ENCODE data around the gene GNA15.

GNA15 gene

DNA sequence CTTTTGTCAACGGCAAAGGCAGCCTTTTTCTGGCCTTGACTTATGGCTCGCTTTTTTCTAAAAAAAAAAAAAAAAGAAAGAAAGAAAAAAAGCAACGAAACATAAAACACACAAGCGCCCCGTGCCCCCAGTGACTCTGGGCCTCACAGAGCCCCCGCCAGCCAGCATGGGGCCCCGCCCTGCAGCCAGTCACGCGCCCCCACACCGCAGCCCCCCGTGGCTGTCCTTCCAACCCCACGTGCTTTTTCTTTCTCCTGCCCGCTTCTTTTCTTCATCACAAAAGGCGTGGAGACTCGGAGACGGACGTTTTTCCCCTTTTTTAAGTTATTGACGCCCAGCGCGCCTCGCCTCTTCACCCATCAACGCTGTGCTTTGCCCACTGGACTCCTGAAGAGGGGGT lies 14.4 kb upstream of the GNA15 start:
- DNase-seq (ENCODE audit: low spot score) = no peak

DNA sequence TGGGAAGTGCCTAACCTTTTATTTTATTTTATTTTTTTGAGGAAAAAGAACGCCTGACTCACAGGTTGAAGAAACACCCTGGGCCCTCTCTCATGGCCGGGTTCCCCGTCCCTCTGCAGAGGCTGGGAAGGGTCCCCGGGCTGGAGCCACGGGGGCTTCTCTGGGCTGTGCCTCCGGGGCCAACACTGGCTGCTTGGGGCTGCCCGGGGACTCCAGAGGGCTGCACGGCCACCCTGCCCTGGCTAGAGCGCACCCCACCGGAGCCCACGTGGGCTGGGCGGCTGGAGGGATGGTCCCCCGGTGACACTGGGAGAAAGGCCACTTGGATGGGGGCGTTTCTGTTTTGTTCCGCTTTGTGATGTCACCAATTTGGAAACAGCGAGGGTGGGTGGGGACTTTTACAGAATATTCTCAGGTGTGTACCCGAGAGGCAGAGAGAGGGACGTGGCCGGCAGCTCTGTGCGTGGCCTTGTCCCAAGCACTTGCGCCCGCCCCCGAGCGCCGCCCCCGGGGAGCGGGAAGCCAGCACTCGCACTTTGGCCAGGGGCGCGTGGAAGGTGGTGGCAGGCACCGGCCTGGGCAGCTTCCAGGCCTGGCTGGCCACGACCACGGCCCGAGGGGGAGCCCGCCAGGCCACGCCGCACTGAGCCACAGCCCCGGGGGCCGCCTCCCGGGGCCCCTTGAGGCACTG lies 13.9 kb upstream of the GNA15 start:
- DNase-seq (ENCODE audit: low spot score) = no peak

DNA sequence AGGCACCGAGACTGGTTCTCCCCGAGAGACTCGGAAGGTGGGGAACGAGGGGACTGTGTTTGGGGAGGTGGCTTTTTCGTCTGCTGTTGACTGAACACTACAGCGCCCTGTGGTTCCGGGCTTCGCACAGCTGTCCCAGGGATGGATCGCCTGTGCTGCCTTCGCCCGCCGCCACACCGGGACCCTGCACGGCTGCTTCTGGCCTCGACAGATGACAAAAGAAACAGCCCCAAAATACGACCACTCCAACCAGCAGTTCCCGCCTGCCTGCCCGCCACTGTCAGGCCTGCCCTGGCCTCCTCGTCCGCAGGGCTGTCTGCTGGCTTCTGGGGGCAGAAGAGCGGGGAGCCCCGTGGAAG lies 13.3 kb upstream of the GNA15 start:
- DNase-seq (ENCODE audit: low spot score) = no peak

DNA sequence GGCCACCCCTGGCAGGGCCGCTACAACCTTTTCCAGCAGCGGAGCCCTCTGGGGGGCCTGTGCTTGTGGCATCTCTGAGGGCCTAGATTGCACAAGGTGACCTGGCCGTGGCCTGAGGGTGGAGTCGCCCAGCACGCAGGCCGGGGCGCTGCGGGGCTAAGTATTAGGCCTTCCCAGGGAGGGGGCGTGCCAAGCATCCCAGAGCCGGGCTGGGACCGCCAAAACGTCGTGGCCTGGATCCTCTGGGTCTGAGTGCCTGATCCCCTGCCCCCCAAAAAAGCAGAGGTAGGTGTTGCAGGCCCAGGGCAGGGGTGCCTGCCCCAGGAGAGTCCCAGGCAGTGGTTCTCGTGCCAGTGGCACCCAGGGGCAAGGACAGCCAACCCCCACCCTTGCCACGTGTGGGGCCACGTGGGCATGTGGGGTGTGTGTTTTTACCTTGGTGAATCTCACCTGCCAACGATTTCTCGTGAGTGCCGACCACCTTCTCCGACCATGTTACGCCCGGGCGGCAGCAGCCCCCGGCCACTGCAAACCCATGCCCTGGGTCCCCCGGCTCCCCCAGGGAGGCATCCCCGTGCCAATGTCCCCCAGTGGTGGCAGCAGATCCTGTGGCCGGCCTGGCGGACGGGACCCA lies 12.6 kb upstream of the GNA15 start:
- DNase-seq (ENCODE audit: low spot score) = no peak

DNA sequence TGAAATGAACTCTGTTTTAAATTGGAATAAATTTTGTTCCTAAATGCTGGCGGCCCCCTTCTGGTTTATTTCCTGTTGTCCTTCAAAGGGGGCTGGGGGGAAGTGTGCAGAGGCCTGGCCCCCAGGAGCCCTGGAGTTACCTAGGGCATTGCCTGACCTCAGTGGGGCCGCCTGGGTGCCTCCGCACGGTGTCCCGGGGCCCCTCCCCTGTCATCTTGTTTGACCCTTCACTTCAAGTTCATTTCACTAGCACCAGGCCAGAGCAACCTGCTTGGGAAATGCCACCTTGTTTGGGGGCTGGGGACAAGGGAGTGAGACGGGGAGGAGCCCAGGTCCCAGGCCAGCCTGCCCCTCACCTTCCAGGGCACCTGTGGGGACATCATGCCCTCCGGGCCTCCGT lies 11.9 kb upstream of the GNA15 start:
- DNase-seq (ENCODE audit: low spot score) = no peak

DNA sequence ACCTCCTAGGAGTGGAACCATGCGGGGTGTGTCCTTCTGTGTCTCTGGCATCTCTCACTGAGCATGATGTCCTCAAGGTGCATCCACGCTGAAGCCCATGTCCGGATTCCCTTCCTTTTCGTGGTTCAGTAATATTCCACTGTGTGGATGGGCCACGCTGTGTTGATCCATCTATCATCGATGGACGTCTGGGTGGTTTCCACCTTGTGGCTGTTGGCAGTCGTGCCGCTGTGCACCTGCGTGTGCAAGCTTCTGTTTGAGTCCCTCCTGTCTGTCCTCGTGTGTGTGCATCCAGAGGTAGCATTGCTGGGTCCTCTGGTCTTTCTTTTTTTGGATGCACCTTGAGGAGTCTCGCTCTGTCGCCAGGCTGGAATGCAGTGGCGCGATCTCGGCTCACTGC lies 11.2 kb upstream of the GNA15 start:
- DNase-seq (ENCODE audit: low spot score) = no peak

DNA sequence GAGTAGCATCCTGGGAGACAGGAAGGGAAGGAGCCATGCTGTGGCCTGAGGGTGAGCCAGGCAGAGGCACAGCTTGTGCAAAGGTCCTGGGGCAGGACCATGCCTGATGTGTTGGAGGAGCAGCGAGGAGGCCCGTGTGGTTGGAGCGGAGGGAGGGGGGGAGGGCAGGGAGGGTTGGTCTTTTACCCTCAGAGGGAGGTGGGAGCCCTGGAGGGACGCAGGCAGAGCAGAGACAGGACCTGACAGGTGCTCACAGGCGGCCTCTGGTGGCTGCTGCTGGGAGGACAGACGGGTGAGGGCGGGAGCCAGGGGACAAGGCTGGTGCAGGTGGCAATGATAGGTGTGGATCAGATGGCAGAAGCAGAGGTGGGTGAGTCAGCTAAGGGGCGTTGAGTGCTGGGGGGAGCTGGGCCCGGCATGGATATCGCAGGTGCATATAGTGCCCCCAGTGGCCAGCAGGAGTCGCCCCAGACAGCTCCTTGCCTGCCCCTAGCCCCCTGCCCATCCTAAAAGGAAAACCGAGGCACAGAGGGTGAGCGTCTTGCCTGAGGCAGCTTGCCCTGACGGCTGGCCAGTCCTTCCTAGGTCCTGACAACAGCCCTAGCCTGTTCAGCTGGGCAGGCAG lies 9.8 kb upstream of the GNA15 start:
- peak; percentile 90 for DNase-seq (ENCODE audit: low spot score)

DNA sequence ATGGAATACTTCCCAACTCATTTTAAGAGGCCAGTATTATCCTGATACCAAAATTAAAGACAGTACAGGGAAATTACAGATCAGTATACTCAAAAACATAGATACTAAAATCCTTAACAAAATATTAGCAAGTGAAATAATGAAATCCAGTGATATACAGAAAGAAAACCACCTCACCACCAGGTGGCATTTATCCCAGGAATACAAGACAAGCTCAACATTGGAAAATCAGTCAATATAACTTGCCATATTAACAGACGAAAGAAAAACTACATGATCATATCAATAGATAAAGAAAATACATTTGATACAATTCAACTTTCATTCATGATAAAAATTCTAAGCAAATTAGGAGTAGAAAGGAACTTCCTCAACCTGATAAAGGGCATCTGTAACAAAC lies 6.7 kb upstream of the GNA15 start:
- DNase-seq (ENCODE audit: low spot score) = no peak

DNA sequence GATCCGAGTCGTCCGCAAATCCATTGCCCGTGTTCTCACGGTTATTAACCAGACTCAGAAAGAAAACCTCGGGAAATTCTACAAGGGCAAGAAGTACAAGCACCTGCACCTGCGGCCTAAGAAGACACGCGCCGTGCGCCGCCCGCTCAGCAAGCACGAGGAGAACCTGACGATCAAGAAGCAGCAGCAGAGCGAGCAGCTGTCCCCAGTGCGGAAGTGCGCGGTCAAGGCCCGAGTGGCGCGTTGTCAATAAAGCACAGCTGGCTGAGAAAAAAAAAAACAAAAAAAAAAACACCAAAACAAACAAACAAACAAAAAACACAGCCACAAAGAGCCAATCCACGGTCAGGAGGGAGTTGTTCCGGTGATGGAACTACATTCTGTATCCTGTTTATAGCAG lies 4.7 kb upstream of the GNA15 start:
- no peak for DNase-seq (ENCODE audit: low spot score)

DNA sequence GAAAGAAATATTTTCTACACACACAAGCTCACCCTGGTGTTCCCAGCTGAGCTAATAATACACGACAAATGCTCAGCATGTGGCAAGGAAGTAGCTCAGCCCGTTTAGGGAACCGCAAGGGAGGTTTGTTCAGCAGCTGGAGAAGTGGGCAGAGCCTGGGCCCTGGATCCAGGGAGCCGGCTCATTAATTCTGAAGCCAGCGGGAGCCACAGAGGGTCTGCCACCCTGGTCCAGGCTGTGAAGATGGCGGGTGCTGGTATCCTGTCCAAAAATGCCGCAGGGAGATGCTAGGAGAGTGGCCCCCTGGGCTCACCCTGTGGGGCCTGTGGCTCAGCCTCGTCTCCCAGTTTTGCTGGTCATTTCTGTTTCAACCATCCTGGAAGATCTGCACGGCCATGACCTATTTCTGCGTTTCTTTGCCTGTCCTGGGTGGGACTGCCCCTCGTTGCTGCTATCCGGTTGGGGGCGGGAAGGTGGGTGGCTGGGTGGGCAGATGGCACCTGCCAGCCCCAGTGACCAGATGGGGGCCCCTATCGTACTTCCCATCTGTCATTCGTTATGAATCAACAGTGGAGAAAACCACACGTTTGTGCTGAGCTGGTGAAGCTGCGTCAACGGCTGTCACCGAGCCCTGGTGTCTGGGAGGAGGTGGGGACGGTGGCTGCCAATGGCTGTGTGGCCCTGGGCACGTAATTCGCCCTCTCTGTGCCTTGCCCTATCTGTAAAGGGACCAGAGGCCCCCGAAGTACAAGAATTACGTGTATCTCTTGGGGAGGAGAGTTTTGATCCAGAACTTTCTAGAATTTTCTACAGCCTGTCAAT lies 2.7 kb upstream of the GNA15 start:
- peak; percentile 37 for DNase-seq (ENCODE audit: low spot score)

DNA sequence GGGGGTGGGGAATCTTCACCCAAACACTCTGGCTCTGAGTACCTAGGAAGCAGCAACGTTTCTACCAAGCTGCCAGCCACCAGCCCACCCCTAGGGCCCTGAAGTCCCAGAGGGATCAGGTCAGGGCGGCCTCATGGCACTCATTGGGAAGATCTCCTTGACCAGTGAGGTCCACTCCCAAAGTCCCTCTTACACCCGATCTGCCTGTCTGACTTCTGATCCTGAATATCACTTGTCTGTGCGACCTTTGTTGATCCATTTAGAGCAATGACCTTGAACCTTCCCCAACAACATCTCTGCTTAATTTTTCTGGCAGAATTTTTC lies 2.1 kb upstream of the GNA15 start:
- no peak for DNase-seq (ENCODE audit: low spot score)

DNA sequence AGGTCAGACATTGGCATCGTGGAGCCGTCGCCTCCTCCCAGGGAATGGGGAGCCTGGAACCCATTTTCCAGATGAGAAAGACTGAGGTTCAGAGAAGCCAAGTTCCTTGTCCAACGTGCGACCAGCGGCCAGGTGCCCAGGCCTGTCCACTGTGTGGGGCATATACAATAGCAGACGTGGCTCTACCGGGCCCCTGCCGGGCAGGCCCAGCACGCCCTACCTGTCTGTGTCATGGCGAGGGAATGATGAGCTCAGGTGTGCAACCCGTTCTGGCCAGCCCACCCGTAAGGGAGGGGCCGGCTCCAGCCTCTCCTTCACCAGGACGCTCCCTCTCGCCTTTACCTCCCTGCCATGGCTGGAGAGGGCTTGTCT lies 837 bp downstream of the GNA15 start:
- no peak for DNase-seq (ENCODE audit: low spot score)

DNA sequence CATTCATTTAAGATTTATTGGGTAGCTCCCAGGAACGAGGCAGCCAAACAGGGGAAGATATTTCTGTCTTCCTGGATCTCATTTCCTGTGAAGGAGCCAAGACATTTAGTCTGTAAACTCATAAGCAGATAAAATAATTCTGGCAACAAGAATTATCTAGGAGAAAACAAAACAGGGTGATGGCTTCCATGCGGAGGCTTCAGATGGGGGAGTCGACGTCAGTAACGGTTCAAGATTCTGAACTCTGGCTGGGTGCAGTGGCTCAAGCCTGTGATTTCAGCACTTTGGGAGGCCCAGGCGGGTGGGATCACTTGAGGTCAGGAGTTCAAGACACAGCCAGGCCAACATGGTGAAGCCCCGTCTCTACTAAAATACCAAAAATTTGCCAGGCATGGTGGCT lies 1.3 kb downstream of the GNA15 start:
- DNase-seq (ENCODE audit: low spot score) = no peak

DNA sequence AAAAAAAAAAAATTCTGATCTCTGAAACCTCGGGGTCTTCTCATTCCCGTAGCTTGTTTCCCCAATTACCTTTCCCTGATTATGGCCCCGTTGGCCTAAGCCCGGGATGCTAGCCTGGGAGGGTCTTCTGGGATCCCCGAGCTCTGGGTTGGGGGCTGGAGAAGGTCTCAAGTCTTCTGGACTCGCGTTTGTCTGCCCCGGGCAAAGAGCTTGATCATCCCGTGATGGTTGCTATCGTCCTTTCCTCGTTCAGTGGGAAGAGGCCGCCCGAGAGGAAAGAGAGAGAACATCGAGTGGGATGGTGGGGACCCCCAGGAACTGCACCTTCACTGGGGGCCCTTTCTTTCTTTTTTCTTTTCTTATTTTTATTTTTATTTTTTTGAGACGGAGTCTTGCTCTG lies 2.4 kb downstream of the GNA15 start:
- peak; percentile 5 for DNase-seq (ENCODE audit: low spot score)

DNA sequence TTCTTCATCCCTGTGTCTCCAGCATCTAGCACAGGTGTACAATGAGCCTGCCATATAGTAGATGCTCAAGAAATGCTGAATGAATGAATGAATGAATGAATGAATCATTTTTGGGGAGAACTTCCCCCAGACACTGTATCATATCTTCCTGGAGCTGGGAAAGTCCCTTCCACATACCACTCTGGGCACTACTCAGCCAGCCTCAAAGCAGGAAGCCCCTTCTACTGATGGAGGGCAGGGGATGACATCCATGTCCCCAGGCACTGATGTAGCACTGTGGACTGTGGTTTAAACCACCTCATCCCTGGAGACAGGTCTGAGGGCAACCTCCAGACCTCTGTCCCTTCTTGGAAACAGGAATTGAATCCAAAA lies 4.8 kb downstream of the GNA15 start:
- DNase-seq (ENCODE audit: low spot score) = no peak

DNA sequence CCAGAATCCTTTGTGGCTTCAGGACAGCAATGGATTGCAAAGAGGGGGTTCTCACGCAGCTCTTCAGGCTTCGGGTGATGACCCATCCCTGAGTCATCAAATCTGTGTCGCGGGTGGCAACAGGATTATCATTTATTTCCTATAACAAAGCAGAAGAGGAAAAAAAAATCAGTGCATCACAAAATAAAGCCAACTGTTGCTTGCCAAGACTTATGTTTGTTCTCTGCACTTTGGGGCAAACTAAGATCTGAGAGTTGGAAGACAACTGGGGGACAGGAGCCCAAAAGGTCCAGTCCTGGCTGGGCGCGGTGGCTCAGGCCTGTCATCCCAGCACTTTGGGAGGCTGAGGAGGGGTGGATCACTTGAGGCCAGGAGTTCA lies 6.4 kb downstream of the GNA15 start:
- no peak for DNase-seq (ENCODE audit: low spot score)

DNA sequence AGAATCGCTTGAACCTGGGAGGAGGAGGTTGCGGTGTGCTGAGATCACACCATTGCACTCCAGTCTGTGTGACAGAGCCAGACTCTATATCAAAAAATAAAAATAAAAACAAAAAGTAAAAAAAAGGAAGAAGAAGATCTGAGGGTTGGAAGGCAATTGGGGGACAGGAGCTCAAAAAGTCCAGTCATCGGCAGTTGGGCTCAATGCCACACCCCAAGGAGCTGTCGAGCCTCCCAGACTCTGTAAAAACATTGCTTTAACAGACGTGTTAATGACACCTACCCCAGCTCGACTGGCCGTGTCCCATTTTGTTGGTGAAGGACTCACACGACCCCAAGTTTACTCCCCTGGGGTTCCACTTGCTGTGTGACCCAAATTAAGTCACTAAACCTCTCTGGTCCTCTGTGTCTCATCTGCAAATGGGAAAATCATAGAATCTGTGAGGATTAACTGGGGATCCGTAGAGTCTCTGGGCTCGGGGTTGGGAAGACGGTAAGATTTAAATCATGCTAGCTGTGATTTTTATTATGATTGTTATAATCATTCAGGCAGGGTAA lies 7.0 kb downstream of the GNA15 start:
- DNase-seq (ENCODE audit: low spot score) = no peak

DNA sequence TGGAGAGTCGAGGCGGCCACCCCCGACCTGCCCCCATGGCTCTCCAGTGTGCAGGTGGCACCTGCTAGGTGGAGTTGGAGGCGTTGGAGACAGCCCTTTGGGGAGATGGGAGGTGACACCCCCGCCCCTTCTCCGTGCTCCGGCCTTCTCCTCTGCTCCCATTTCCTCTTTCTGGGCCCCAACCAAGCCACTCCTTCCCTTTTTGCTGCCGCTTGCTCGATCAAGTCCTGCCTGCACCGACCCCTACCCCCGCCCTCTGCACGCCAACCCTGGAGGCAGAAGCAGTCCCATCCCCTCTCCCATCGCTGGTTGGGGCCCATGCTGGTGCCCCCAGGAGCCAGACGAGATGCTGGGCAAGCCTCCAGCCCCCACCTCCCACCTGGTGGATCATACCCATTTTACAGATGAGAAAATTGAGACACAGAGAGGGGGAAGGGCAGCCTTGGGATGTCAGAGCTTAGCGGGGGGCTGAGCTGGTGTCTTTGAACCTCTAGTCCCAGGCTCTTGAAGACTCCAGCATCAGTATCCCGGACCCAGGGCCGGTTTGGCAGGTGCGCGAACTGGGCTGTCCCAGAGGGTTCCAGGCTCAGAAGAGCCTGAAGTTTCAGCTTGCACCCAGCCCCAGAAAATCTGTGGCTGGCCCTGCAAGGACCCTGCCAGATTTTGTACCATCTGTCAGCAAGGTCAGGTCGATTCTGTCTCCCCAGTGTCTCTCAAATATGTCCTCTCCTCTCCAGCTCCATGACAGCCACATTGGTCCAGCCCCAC lies 10.3 kb downstream of the GNA15 start:
- no peak for DNase-seq (ENCODE audit: low spot score)

DNA sequence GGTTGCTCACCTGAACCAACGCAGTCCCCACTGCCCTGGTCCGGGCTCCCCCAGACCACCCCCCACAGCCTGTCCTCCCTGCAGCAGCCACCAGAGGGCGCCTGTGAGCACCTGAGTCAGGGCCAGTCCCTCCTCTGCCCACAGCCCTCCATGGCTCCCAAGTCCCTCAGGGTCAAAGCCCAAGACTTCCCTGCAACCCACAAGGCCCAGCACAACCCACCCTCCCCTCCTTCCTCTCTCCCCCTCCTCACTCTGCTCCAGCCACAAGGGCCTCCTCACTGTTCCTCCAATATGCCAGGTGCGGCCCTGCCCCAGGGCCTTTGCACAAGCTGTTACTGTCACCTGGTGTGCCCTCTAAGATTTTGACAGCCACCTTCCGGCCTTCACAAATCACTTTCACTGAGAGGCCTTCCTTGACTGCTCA lies 10.9 kb downstream of the GNA15 start:
- DNase-seq (ENCODE audit: low spot score) = peak; percentile 80

DNA sequence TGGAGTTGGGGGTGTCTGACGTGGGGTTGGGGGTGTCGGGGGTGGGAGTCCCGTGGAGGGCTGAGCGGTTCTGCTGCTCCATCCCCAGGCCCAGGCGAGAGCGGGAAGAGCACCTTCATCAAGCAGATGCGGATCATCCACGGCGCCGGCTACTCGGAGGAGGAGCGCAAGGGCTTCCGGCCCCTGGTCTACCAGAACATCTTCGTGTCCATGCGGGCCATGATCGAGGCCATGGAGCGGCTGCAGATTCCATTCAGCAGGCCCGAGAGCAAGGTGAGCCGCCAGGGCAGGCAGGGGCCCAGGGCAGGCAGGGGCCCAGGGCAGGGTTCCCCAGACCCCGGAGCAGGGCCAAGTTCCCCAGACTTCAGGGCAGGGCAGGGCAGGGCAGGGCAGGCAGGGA lies 12.7 kb downstream of the GNA15 start:
- DNase-seq (ENCODE audit: low spot score) = no peak

DNA sequence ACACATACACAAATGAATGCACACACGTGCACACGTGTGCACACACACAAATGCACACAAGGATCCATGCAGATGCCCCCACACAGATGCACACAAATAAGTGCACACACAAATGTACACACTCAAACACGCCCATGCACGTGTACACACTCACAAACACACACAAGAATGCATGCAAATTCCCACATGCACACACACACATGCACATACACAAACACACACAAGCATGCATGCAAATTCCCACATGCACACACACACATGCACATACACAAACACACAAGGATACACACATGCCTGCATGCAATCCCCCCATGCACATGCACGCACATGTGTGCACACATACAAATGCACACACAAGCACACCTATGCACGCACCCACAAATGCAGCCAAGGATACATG lies 13.3 kb downstream of the GNA15 start:
- DNase-seq (ENCODE audit: low spot score) = no peak
